Measurements from ENCODE around the gene SHB.
"Not testable (repeated sequence)": the region's sequence is repeated elsewhere in the genome, so short reads cannot be mapped to it uniquely, and the experiment has no call there.

The SHB gene

GRCh38 chr9:37913480-37914153 is 155.4 kb downstream of the SHB start:
- H3K27ac ChIP-seq = no peak overlapping the region
- no peak for TF ChIP-seq ZFX (IDR thresholded peaks at IDR 0.05; ENCODE audit: borderline replicate concordance)
- TF ChIP-seq, protein P1, sequence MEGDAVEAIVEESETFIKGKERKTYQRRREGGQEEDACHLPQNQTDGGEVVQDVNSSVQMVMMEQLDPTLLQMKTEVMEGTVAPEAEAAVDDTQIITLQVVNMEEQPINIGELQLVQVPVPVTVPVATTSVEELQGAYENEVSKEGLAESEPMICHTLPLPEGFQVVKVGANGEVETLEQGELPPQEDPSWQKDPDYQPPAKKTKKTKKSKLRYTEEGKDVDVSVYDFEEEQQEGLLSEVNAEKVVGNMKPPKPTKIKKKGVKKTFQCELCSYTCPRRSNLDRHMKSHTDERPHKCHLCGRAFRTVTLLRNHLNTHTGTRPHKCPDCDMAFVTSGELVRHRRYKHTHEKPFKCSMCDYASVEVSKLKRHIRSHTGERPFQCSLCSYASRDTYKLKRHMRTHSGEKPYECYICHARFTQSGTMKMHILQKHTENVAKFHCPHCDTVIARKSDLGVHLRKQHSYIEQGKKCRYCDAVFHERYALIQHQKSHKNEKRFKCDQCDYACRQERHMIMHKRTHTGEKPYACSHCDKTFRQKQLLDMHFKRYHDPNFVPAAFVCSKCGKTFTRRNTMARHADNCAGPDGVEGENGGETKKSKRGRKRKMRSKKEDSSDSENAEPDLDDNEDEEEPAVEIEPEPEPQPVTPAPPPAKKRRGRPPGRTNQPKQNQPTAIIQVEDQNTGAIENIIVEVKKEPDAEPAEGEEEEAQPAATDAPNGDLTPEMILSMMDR (IDR thresholded peaks at IDR 0.05) = peak; percentile 94

DNA sequence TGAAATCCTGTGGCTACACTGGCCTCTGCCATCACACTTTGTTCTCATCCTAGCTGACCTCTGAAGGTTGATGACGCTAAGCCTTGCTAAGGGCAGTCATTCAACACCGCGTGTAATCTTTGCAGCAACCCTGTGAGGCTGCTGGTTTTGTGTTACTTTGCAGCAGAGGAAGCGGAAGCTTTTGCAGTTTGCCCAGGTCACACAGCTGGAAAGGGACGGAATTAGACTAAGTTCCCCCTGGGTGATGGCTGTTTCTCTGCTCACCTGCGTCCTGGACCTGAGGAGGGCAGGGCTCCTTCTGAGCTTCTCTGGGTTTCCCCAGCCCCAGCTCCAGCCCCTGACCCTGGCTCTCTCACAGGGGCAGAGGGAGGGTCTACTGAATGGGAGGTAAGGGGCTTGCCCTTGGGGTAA is 157.8 kb downstream of the SHB start:
- no peak for TF ChIP-seq ZFX (IDR thresholded peaks at IDR 0.05; ENCODE audit: borderline replicate concordance)
- TF ChIP-seq, protein P1 (IDR thresholded peaks at IDR 0.05) = no peak
- no peak overlapping the region for H3K27ac ChIP-seq

DNA sequence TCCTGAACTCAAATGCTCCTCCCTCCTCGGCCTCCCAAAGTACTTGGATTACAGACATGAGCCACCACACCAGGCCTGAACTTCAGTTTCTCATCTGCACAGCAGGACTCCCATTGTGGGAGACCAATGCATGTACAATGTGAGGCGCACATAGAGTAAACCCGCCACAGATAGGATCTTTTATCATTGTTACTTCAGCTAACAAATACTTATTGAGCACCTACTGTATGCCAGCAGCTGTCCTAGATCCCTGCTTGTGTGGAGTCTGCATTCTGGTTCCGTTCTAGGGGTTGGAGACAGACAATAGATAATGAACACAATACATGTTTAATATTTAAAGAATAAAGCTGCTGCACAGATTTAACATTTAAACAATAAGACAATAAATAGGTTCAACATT is 158.8 kb downstream of the SHB start:
- H3K27ac ChIP-seq = no peak overlapping the region
- TF ChIP-seq ZFX (IDR thresholded peaks at IDR 0.05; ENCODE audit: borderline replicate concordance) = no peak
- TF ChIP-seq, protein P1 (IDR thresholded peaks at IDR 0.05) = no peak

GRCh38 chr9:37909836-37910235 is 159.2 kb downstream of the SHB start:
- H3K27ac ChIP-seq = not testable (repeated sequence)

DNA sequence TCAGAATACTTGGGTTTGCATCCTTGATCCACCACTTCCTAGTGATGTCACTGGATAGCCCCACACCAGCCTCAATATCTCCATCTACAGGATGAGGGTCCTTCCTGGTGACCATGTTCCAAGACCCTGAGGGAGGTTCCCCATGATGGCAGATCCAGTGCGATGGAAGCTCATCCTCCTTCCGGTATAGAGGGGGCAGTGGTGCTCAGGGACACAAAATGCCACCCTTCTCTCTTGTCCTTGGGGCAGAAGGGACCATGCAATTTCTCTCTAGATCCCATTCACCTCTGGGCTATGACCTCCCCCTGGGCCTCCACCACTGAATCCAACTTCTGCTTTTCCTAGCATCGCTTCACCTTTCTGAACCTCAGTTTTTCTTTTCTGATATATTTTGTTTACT is 159.7 kb downstream of the SHB start:
- no peak overlapping the region for H3K27ac ChIP-seq
- TF ChIP-seq ZFX (IDR thresholded peaks at IDR 0.05; ENCODE audit: borderline replicate concordance) = no peak
- TF ChIP-seq, protein P1 (IDR thresholded peaks at IDR 0.05) = no peak

GRCh38 chr9:37908698-37909186 is 160.3 kb downstream of the SHB start:
- TF ChIP-seq, protein P1 (IDR thresholded peaks at IDR 0.05) = no peak
- no peak for TF ChIP-seq ZFX (IDR thresholded peaks at IDR 0.05; ENCODE audit: borderline replicate concordance)
- H3K27ac ChIP-seq = no peak overlapping the region

GRCh38 chr9:37908283-37908682 is 160.7 kb downstream of the SHB start:
- no peak overlapping the region for H3K27ac ChIP-seq
- TF ChIP-seq, protein P1 (IDR thresholded peaks at IDR 0.05) = no peak

Data from 22Rv1 (cell line).